Suppressor macrophage treated with lipopolysaccharide for 4 hours (primary cell): ENCODE results near the gene ZNF112.
A peak's percentile ranks its signal among the peaks of the same experiment; 100 is the strongest.
"Not testable (repeated sequence)": the region's sequence is repeated elsewhere in the genome, so short reads cannot be mapped to it uniquely, and the experiment has no call there.

ENCODE experiments used
- DNase-seq: peaks from one replicate; pipeline ENCODE4 v3.0.0-alpha.2; 2020

Gene ZNF112

DNA sequence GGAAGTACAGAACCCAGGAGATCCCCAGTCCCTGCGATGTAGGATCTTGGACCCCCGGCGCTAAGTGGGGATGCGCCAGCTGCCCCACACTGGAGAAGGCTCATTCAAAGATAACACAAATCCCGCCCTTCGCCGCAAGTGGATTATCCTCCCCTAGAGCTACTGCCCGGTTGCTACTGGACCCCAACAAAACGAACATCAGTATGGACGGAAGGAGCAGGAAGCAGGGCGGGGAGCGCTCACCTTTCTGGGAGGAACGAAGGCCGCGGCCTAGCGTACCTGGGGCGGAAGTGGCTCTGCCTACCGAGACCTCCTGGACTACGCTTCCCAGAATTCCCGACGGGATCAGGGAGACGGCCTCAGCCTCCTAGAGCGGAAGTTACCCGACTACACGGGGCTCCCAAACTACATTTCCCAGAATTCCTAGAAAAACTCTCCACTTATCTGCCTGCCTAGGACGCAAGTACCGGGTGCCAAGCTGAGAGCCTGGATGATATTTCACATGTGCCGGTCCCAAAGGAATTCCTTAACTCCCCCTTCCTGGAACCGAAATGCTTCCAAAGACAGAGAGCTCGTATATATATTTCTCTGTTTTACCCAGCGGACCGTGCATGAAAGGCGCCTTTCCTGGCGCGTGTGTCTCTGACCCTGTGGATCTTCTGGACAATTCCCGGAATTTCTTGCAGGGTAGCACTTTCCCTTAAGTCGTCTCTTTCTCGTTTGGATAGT lies at the start of gene ZNF112:
Gene ZNF112, minus strand, starts transcription at position 298 of the 729 bp plus-strand sequence. CDS start 16,141 bp downstream, outside the sequence.
- DNase-seq: peak; percentile 86

- DNase-seq: peak; percentile 95
Measured at GRCh38 chr19:44401139-44402115, 44.9 kb upstream of the ZNF112 start, which contains the start of gene ZNF285. Gene ZNF285, minus strand, starts transcription at chr19:44401608. Its CDS starts 4,395 bp downstream, at chr19:44397213.

DNA sequence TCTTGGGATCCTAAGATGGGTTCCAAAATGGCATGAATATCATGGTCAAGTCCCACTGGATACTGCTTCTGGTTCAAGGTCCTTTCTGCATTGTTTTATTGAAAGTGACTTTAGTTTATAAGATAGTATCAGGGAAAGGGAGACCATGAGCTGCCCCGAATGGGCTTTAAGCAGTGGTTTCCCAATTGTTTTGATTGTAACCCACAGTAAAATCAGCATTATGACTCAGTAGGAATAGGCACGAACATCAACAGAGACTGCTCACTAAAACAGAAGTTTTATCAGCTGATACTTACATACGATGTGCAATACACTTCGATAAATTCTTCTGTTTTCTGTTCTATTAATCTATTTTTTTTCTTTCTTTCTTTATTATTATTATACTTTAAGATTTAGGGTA lies 32.8 kb upstream of the ZNF112 start:
- DNase-seq: not testable (repeated sequence)

- no peak for DNase-seq
Measured at GRCh38 chr19:44374789-44375188, 18.3 kb upstream of the ZNF112 start.

GRCh38 chr19:44371815-44372480 lies 15.5 kb upstream of the ZNF112 start:
- no peak for DNase-seq

- no peak for DNase-seq
Measured at GRCh38 chr19:44367024-44367423, 10.5 kb upstream of the ZNF112 start.

DNA sequence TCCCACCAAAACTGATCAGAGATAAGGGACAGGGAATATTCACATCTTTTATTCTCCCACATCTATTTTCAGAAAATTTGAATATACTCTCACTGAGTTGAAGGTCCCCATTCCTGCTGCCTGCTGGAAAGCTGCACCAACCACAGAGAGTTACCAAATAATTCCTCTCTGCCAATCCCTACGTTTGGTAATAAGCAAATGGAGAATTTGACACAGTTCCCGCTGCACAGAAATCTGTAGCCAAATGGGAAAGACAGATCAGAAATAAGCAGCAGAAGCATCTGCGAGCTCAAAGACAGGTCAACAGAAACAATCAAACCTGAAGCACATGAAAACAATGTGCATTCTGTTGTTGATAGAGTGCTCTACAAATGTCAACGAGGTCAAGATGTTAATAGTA lies 9.9 kb downstream of the ZNF112 start:
- no peak for DNase-seq

- no peak for DNase-seq
Measured at GRCh38 chr19:44345959-44346358, 10.5 kb downstream of the ZNF112 start.

DNA sequence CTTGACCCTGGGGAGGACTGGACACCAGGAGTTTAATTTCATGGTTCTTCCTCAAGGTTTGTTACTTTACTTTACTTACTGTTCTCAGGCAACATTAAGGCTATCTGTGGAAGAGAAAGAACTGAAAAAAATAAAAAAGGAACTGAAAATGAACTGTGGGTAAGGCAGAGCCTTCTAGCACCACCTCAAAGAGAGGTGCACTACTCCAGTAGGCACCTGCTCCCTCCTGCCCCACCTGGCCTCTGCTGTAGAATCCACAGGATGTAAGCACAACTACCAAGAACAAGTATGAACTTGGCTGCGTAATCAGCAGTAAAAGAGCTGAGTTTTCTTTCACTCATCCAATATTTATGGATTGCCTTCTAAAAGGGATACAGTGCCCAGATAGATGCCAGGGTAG lies 12.2 kb downstream of the ZNF112 start:
- no peak for DNase-seq

DNA sequence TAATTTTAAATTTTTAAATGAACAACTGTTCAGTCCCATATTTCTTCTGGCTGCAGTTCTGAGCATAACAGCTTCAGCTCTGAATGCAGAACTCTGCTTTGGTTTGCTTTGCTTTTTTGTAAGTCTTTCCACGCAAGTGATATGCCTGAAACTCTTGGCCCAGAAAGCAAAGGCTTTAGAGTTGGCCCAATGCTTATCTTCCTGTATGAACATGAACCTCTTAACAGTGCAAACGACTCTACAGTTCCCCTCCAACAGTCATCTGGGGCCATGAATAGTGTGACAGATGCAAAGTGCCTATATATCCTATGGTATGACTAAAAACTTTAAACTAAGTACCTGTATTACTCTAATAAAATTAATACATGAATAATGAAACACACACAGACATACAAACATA lies 14.7 kb downstream of the ZNF112 start:
- no peak for DNase-seq

- not testable (repeated sequence) for DNase-seq
Measured at GRCh38 chr19:44334639-44335038, 21.8 kb downstream of the ZNF112 start.

DNA sequence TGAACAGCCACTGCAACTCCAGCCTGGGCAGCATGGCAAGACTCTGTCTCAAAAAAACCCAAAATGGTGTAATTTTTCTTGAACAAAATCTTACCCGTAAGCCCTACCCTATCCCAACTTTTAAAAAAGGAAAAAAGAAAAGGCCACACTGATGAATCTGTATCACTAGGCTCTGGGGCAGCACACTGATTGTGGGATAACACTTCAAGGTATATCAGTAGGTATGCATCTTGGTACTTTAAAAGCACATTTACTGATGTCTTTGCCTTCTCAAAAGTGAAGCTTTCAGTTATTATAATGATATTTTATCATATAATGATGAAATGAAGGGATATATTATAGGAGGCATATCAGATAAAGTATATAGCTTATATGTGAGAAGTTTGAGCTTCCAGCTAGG lies 24.3 kb downstream of the ZNF112 start:
- DNase-seq: no peak

GRCh38 chr19:44315883-44316282 lies 40.6 kb downstream of the ZNF112 start:
- no peak for DNase-seq

DNA sequence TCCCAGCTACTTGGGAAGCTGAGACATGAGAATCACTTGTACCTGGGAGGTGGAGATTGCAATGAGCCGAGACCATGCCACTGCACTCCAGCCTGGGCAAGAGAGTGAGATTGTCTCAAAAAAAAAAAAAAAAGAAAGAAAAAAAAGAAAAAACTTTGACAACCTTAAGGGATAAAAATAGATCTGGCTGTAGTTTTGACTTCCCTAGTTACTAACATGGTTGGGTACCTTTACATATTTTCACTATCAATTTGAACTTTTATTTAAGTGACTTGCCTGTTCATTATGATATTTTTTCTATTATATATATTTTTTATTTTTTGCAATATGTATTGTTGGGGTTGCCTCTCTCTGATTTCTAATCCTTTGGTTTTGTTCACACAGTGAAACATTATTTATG lies 43.2 kb downstream of the ZNF112 start:
- no peak for DNase-seq

- no peak for DNase-seq
Measured at GRCh38 chr19:44308011-44308410, 48.5 kb downstream of the ZNF112 start.

DNA sequence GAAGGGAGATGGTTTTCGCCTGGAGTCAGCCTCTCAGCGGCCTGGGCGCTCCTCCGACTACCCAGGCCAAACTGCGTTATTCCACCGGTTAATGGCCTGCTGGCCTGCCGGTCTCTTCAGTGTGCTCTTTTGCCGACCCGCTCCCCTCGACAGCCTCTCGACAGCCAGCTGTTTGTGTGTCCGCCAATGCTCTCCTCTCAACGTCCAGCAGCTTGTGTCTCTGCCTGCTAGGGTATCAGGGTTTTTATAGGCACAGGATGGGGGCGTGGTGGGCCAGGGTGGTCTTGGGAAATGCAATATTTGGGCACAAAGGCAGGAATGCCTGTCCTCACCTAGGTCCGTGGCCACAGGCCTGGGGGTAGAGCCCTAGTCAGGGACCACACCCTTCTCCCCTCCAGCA lies 50.2 kb downstream of the ZNF112 start:
- DNase-seq: no peak

GRCh38 chr19:44305457-44305856 lies 51.0 kb downstream of the ZNF112 start:
- DNase-seq: no peak

- peak; percentile 95 for DNase-seq
Measured at GRCh38 chr19:44304659-44305193, 51.8 kb downstream of the ZNF112 start, which contains the start of gene ZNF235. Gene ZNF235, minus strand, starts transcription at chr19:44305025. Its CDS starts 1,621 bp downstream, at chr19:44303404.

- peak; percentile 3 for DNase-seq
Measured at GRCh38 chr19:44303976-44304568, 52.4 kb downstream of the ZNF112 start.

DNA sequence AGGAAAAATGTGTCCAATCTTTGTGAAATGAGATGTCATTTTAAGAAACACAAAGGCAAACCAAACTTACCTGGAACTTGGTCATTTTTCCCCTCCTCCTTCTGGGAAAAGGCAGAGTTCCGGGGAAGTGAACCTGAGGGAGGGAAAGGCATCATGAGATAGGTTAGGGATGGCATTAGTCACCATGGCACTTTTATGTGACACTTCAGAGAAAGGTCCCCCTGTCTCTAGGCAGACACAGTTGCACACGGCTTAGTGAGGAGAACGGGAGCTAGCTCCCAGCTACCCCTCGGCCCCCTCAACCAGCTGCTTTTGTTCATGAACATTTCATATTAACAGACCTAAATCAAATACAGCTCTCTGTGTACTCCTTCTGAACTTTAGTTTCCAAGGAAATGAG lies 53.2 kb downstream of the ZNF112 start:
- no peak for DNase-seq

DNA sequence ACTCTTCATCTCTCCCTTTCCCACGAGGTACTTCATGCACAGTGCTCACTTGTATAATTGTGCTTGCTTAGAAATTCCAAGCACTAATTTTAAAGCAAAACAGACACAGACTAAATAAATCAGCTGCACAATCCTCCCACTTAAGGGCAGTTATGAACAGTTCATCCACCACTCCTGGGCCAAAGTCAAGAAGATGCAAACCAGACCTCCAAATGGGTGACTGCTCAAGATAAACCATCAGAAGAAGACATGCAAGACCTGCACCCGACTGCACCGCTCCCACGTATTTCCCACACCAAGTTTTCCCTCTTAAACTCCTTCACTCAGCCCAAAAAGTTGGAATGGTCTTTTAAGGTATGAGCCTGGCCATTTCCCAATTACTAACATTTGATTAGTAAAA lies 71.5 kb downstream of the ZNF112 start:
- DNase-seq: no peak

- DNase-seq: no peak
Measured at GRCh38 chr19:44282846-44283245, 73.6 kb downstream of the ZNF112 start.
